Activated T-cell treated with anti-CD3 and anti-CD28 coated beads, Interleukin-2, amount 50 U/mL, for 24 hours (primary cell): ENCODE results near the gene UGT1A5.

ENCODE experiments used
- DNase-seq: peaks from one replicate; pipeline ENCODE4 v3.0.0-alpha.2; 2020
- H3K27ac Mint-ChIP-seq: 2 replicates; pipeline ENCODE4 v1.8.0; 2020; ENCODE audit warnings: mild to moderate bottlenecking, mixed read lengths
- H3K27me3 Mint-ChIP-seq: 2 replicates; pipeline ENCODE4 v1.8.0; 2020; ENCODE audit warnings: mixed read lengths
- H3K36me3 Mint-ChIP-seq: 2 replicates; pipeline ENCODE4 v1.8.0; 2020; ENCODE audit warnings: low read depth, mixed read lengths
- H3K4me1 Mint-ChIP-seq: 2 replicates; pipeline ENCODE4 v1.8.0; 2020; ENCODE audit warnings: low read depth, mixed read lengths
- H3K4me3 Mint-ChIP-seq: 2 replicates; pipeline ENCODE4 v1.8.0; 2020; ENCODE audit warnings: mild to moderate bottlenecking, moderate library complexity, mixed read lengths
- H3K9me3 Mint-ChIP-seq: 2 replicates; pipeline ENCODE4 v1.8.0; 2020; ENCODE audit warnings: mixed read lengths

Gene UGT1A5

GRCh38 chr2:233822101-233822771 is 109.5 kb downstream of the UGT1A5 start:
- no peaks in the 10 kb centered on the region for H3K36me3 Mint-ChIP-seq
- H3K4me1 Mint-ChIP-seq, result no peaks in the 10 kb centered on the region
- peaks cover 6% of the 10 kb centered on the region for H3K27me3 Mint-ChIP-seq
- H3K9me3 Mint-ChIP-seq, result no peaks in the 10 kb centered on the region
- no peak overlapping the region for H3K4me3 Mint-ChIP-seq
- DNase-seq, result no peak
- no peak overlapping the region for H3K27ac Mint-ChIP-seq
